ENCODE data around the gene PLPP4.

- TF ChIP-seq POLR2AphosphoS5 (IDR thresholded peaks at IDR 0.05; ENCODE audit: low read depth, low read length) (no peak), SPI1 (IDR thresholded peaks at IDR 0.05; ENCODE audit: low read depth, low read length) (no peak)
Measured at GRCh38 chr10:120433141-120433540, 23.9 kb upstream of the PLPP4 start.
